ENCODE data around the gene GEMIN7.

- TF ChIP-seq CTCF (IDR thresholded peaks at IDR 0.05), result no peak
- no peak for TF ChIP-seq POLR2AphosphoS5 (IDR thresholded peaks at IDR 0.05)
Measured at GRCh38 chr19:45058622-45059159, 20.4 kb upstream of the GEMIN7 start.

All from breast epithelium (tissue), 3 donors.